Measurements from ENCODE around the gene RNF150. TPM values are rescaled to one million over a fixed set of nuclear protein-coding genes. Genes with fewer than 3 reads are reported as not detected.

The RNF150 gene
- total RNA-seq, 1 donor from 2014 or later = 3.3 TPM

GRCh38 chr4:140819610-140820009 is 313.7 kb downstream of the RNF150 start:
- H3K27ac ChIP-seq = no peak overlapping the region
- TF ChIP-seq CTCF (IDR thresholded peaks at IDR 0.05) = no peak
- H3K27me3 ChIP-seq (ENCODE audit: low read depth) = no peaks in the 10 kb centered on the region
- ATAC-seq = no peak
- H3K36me3 ChIP-seq = no peaks in the 10 kb centered on the region
- intact Hi-C loops (cut with DNase I) = no loop called here
- H3K9me3 ChIP-seq = no peaks in the 10 kb centered on the region
- DNase-seq = no peak
- no peak overlapping the region for H3K4me3 ChIP-seq
- no peaks in the 10 kb centered on the region for H3K4me1 ChIP-seq

- H3K27ac ChIP-seq = no peak overlapping the region
- H3K4me3 ChIP-seq = no peak overlapping the region
- H3K9me3 ChIP-seq = no peaks in the 10 kb centered on the region
- no peak for TF ChIP-seq CTCF (IDR thresholded peaks at IDR 0.05)
- DNase-seq (no peak), ATAC-seq (no peak)
- H3K4me1 ChIP-seq = no peaks in the 10 kb centered on the region
- intact Hi-C loops (cut with DNase I) = no loop called here
- no peaks in the 10 kb centered on the region for H3K36me3 ChIP-seq
- no peaks in the 10 kb centered on the region for H3K27me3 ChIP-seq (ENCODE audit: low read depth)
Observed at GRCh38 chr4:140818433-140818832, 314.8 kb downstream of the RNF150 start.

- no peak for TF ChIP-seq CTCF (IDR thresholded peaks at IDR 0.05)
- ATAC-seq (no peak), DNase-seq (no peak)
- H3K27ac ChIP-seq = no peak overlapping the region
- no peaks in the 10 kb centered on the region for H3K36me3 ChIP-seq
- intact Hi-C loops (cut with DNase I) = no loop called here
- H3K27me3 ChIP-seq (ENCODE audit: low read depth) = no peaks in the 10 kb centered on the region
- no peaks in the 10 kb centered on the region for H3K9me3 ChIP-seq
- H3K4me3 ChIP-seq = no peak overlapping the region
- no peaks in the 10 kb centered on the region for H3K4me1 ChIP-seq
Observed at GRCh38 chr4:140816806-140817510, 316.3 kb downstream of the RNF150 start.

GRCh38 chr4:140813804-140814203 is 319.5 kb downstream of the RNF150 start:
- no peaks in the 10 kb centered on the region for H3K27me3 ChIP-seq (ENCODE audit: low read depth)
- H3K4me3 ChIP-seq = no peak overlapping the region
- ATAC-seq (no peak), DNase-seq (no peak)
- intact Hi-C loops (cut with DNase I) = no loop called here
- H3K4me1 ChIP-seq = peaks cover 4% of the 10 kb centered on the region
- no peak overlapping the region for H3K27ac ChIP-seq
- no peaks in the 10 kb centered on the region for H3K36me3 ChIP-seq
- no peaks in the 10 kb centered on the region for H3K9me3 ChIP-seq
- no peak for TF ChIP-seq CTCF (IDR thresholded peaks at IDR 0.05)

GRCh38 chr4:140812916-140813315 is 320.4 kb downstream of the RNF150 start:
- Histone ChIP-seq H3K9me3 (no peaks in the 10 kb centered on the region), H3K27me3 (ENCODE audit: low read depth) (no peaks in the 10 kb centered on the region), H3K36me3 (no peaks in the 10 kb centered on the region), H3K4me1 (peaks cover 13% of the 10 kb centered on the region), H3K27ac (no peak overlapping the region), H3K4me3 (no peak overlapping the region)
- intact Hi-C loops (cut with DNase I) = no loop called here
- TF ChIP-seq CTCF (IDR thresholded peaks at IDR 0.05) = no peak
- DNase-seq (no peak), ATAC-seq (no peak)

Measured in lower lobe of right lung (tissue), 2 donors.